ENCODE measurements around the gene CELF1.

GRCh38 chr11:47533690-47534151 lies 19.2 kb downstream of the CELF1 start:
- TF ChIP-seq, protein P1, sequence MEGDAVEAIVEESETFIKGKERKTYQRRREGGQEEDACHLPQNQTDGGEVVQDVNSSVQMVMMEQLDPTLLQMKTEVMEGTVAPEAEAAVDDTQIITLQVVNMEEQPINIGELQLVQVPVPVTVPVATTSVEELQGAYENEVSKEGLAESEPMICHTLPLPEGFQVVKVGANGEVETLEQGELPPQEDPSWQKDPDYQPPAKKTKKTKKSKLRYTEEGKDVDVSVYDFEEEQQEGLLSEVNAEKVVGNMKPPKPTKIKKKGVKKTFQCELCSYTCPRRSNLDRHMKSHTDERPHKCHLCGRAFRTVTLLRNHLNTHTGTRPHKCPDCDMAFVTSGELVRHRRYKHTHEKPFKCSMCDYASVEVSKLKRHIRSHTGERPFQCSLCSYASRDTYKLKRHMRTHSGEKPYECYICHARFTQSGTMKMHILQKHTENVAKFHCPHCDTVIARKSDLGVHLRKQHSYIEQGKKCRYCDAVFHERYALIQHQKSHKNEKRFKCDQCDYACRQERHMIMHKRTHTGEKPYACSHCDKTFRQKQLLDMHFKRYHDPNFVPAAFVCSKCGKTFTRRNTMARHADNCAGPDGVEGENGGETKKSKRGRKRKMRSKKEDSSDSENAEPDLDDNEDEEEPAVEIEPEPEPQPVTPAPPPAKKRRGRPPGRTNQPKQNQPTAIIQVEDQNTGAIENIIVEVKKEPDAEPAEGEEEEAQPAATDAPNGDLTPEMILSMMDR (conservative IDR thresholded peaks at IDR 0.05 in 1 of 2, IDR thresholded peaks at IDR 0.05 in 1 of 2; ENCODE audit: low read depth in 1 of 2, low read length in 2 of 2): no peak
- no peak for TF ChIP-seq EZH2 (IDR thresholded peaks at IDR 0.05; ENCODE audit: low read length, missing control alignments)

Data from fibroblast of lung (primary cell).